ENCODE data around the gene SHPK.

The SHPK gene

GRCh38 chr17:3639981-3640596 lies 4.0 kb upstream of the SHPK start:
- no peak overlapping the region for H3K27ac ChIP-seq
- TF ChIP-seq CTCF (IDR thresholded peaks at IDR 0.05), result no peak

- H3K27ac ChIP-seq, result peak overlapping the region; percentile 92
- no peak for TF ChIP-seq CTCF (IDR thresholded peaks at IDR 0.05)
- no peak for TF ChIP-seq ZFX (IDR thresholded peaks at IDR 0.05; ENCODE audit: borderline replicate concordance)
Measured at GRCh38 chr17:3636908-3637373, 891 bp upstream of the SHPK start.

DNA sequence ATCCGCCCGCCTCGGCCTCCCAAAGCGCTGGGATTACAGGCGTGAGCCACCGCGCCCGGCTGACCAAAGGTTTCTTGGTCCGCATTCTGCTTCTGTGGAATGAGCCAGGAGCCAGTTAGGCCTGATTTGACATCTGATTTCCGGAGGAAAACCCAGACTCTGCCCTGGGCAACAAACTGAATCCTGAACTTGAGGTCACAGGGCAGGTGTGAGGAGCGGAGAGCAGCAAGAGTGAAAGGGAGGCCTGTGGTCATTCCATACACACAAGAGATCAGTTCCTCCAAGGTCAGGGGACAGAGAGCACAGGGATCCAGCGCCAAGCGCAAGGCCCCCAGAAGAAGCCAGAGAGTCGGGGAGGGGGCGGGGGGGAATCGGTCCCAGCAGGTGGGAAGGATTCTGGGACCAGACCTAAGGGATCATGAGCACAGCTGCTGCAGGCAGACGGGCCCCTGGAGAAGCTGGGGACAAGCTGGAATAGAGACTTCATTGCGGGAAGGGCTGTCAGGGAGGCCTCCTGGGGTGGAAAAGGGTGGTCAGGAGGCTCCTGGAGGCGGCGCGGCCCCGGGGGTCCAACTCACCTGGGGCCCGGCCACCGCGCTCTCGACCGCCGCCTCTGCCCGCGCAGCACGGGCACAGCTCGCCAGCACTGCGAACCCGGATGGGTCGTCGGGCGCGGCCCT lies 436 bp downstream of the SHPK start:
- peak overlapping the region; percentile 92 for H3K27ac ChIP-seq
- TF ChIP-seq ZFX (IDR thresholded peaks at IDR 0.05; ENCODE audit: borderline replicate concordance) (no peak), CTCF (IDR thresholded peaks at IDR 0.05) (no peak)

- TF ChIP-seq CTCF (IDR thresholded peaks at IDR 0.05) (no peak), ZFX (IDR thresholded peaks at IDR 0.05; ENCODE audit: borderline replicate concordance) (no peak)
- H3K27ac ChIP-seq, result no peak overlapping the region
Measured at GRCh38 chr17:3632287-3632686, 3.8 kb downstream of the SHPK start.

DNA sequence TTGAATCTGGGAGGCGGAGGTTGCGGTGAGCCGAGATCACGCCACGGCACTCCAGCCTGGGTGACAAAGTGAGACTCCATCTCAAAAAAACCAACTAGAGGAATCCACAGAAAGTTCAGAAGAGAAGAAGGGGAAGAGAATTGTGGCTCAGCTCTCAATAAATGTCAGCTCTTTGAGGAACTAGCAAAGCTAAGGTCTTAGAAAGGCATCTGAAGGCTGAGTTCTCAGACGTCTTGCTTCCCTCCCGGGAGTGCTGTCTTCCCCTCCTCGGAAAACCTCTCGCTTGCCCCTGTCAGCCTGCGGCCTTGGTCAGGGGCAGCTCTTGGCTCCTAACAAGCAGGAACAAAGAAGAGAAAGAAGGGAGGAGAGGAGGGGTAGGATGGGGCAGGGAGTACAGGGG lies 5.3 kb downstream of the SHPK start:
- H3K27ac ChIP-seq, result no peak overlapping the region
- TF ChIP-seq ZFX (IDR thresholded peaks at IDR 0.05; ENCODE audit: borderline replicate concordance) (no peak), CTCF (IDR thresholded peaks at IDR 0.05) (no peak)

DNA sequence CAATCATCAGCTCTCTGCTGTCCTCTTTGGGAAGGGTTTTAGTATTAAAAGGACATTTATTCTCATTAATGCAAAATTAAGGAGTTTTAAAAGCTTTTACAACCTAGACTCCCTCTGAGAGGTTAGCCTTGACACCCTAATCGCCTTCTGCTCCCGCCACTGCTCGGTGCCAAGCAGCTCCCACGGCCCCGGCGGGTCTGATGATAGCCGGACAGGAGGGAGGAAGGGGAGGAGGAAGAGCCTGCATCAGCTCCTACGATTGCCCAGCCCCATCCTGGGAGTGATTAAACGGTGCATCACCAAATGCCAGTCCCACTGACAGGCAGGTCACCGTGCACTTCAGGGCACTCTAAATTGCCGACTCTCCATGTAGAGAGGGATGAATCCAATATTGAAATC lies 8.3 kb downstream of the SHPK start:
- no peak overlapping the region for H3K27ac ChIP-seq
- TF ChIP-seq CTCF (IDR thresholded peaks at IDR 0.05), result no peak
- TF ChIP-seq ZFX (IDR thresholded peaks at IDR 0.05; ENCODE audit: borderline replicate concordance), result no peak
